WTC11 (cell line): ENCODE measurements around the gene PCNX1.

Experiments
- CTCF ChIP-seq: fragments of 200-600 bp; IDR thresholded peaks from 2 replicates; pipeline ENCODE4 v1.8.0; 2022; ENCODE audit warnings: antibody characterized with exemption
- MAX ChIP-seq: sonication (generic); formaldehyde crosslinking; IDR thresholded peaks from 2 replicates; pipeline ENCODE4 v1.8.0; 2022; ENCODE audit warnings: mild to moderate bottlenecking, missing genetic modification reagents

GRCh38 chr14:70905301-70905700 lies 2.0 kb upstream of the PCNX1 start:
- TF ChIP-seq MAX = no peak
- TF ChIP-seq CTCF = no peak
